ENCODE results near the gene TBC1D22A. TPM values are rescaled to one million over a fixed set of nuclear protein-coding genes. Genes with fewer than 3 reads are reported as not detected.

The TBC1D22A gene
- polyA plus RNA-seq, 1 of the 3 experiments (the other 2 are of a cell fraction) = 16.5 TPM

DNA sequence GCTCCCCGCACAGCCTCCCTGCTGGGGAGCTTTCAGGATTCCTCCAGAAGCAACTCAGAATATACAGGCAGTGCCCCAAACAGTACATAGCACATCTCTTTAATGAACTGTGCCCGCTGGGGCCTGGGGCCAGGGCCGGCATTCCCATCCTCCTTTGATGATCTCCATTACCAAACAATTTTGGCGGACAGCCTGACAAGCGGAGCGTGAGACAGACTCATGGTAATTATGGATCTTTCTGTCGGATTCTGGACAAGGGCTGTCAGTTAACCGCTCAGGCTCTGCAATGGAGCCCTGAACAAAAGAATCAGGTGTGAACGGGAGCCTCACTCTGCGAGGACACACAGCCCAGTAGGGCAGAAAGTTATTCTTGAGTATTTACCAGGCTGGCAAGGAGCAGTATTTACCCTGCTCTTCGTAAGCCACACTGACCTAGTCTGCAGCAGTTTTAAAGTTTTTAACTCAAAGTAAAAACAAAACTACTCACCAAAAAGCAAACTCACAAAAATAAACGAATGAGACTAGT, 174.0 kb downstream of the TBC1D22A start:
- DNase-seq = no peak
- Histone ChIP-seq H3K27me3 (ENCODE audit: insufficient read depth) (no peaks in the 10 kb centered on the region), H3K4me3 (ENCODE audit: low read depth in 2 of 2, low read length in 1 of 2) (no peak overlapping the region), H3K9ac (no peak overlapping the region), H2AFZ (ENCODE audit: low read depth) (no peak overlapping the region), H3K4me1 (ENCODE audit: control insufficient read depth in 1 of 2, insufficient read depth in 2 of 2, low read depth in 1 of 2, low read length in 1 of 2) (peaks cover 9% of the 10 kb centered on the region in 2 experiments; a peak in 2 of 4 replicates), H3K9me2 (no peaks in the 10 kb centered on the region), H3K27ac (ENCODE audit: low read depth in 2 of 2, low read length in 1 of 2) (no peak overlapping the region), H3K4me2 (no peak overlapping the region), H3K9me3 (no peaks in the 10 kb centered on the region), H3F3A (replicated peaks; ENCODE audit: insufficient read depth) (no peaks in the 10 kb centered on the region), H4K20me1 (ENCODE audit: insufficient read depth) (peaks cover 6% of the 10 kb centered on the region; the same call in 1 of the 2 replicates), H3K36me3 (replicated peaks in 1 of 2; ENCODE audit: control insufficient read depth in 1 of 2, insufficient read depth in 2 of 2, low read length in 1 of 2) (no peaks in the 10 kb centered on the region), H3K79me2 (ENCODE audit: insufficient read depth) (no peaks in the 10 kb centered on the region)
- CTCF ChIA-PET = no interaction called here
- POLR2A ChIA-PET = no interaction called here
- WGBS (ENCODE audit: low lambda C conversion rate) = 95% methylated on average over 12 of the region's 12 CpGs
- TF ChIP-seq, protein P1, sequence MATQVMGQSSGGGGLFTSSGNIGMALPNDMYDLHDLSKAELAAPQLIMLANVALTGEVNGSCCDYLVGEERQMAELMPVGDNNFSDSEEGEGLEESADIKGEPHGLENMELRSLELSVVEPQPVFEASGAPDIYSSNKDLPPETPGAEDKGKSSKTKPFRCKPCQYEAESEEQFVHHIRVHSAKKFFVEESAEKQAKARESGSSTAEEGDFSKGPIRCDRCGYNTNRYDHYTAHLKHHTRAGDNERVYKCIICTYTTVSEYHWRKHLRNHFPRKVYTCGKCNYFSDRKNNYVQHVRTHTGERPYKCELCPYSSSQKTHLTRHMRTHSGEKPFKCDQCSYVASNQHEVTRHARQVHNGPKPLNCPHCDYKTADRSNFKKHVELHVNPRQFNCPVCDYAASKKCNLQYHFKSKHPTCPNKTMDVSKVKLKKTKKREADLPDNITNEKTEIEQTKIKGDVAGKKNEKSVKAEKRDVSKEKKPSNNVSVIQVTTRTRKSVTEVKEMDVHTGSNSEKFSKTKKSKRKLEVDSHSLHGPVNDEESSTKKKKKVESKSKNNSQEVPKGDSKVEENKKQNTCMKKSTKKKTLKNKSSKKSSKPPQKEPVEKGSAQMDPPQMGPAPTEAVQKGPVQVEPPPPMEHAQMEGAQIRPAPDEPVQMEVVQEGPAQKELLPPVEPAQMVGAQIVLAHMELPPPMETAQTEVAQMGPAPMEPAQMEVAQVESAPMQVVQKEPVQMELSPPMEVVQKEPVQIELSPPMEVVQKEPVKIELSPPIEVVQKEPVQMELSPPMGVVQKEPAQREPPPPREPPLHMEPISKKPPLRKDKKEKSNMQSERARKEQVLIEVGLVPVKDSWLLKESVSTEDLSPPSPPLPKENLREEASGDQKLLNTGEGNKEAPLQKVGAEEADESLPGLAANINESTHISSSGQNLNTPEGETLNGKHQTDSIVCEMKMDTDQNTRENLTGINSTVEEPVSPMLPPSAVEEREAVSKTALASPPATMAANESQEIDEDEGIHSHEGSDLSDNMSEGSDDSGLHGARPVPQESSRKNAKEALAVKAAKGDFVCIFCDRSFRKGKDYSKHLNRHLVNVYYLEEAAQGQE (IDR thresholded peaks at IDR 0.05; ENCODE audit: low read depth, low read length) = no peak
- no peak for TF ChIP-seq MXI1 (IDR thresholded peaks at IDR 0.05; ENCODE audit: low read depth, low read length)
- no peak for TF ChIP-seq EP300 (IDR thresholded peaks at IDR 0.05; ENCODE audit: borderline replicate concordance in 1 of 2, low read depth in 1 of 2, low read length in 1 of 2)
- TF ChIP-seq CHD2 (IDR thresholded peaks at IDR 0.05; ENCODE audit: low read length, partially characterized antibody) = no peak
- TF ChIP-seq ZBTB33 (IDR thresholded peaks at IDR 0.05; ENCODE audit: borderline replicate concordance, low read depth) = no peak

- CTCF ChIA-PET = no interaction called here
- H3K4me1 ChIP-seq (ENCODE audit: control insufficient read depth in 1 of 2, insufficient read depth in 2 of 2, low read depth in 1 of 2, low read length in 1 of 2) = peaks cover 9% of the 10 kb centered on the region in 2 experiments; a peak in 2 of 4 replicates
- no peak for TF ChIP-seq MXI1 (IDR thresholded peaks at IDR 0.05; ENCODE audit: low read depth, low read length)
- no peak for TF ChIP-seq TAF1 (IDR thresholded peaks at IDR 0.05; ENCODE audit: borderline replicate concordance, low read depth, low read length)
- H3K79me2 ChIP-seq (ENCODE audit: insufficient read depth) = no peaks in the 10 kb centered on the region
- POLR2A ChIA-PET = interaction anchor here (0.6 kb wide), 1 partner anchor 9 kb away, joined by 6 read pairs; no protein-coding TSS in a partner anchor
- H3F3A ChIP-seq (replicated peaks; ENCODE audit: insufficient read depth) = no peaks in the 10 kb centered on the region
- no peaks in the 10 kb centered on the region for H3K27me3 ChIP-seq (ENCODE audit: insufficient read depth)
- H3K9me3 ChIP-seq = no peaks in the 10 kb centered on the region
- H3K4me2 ChIP-seq = no peak overlapping the region
- 97% methylated on average over 8 of the region's 8 CpGs for WGBS (ENCODE audit: low lambda C conversion rate)
- no peak overlapping the region for H3K4me3 ChIP-seq (ENCODE audit: low read depth in 2 of 2, low read length in 1 of 2)
- H3K36me3 ChIP-seq (replicated peaks in 1 of 2; ENCODE audit: control insufficient read depth in 1 of 2, insufficient read depth in 2 of 2, low read length in 1 of 2) = no peaks in the 10 kb centered on the region
- no peak for DNase-seq
- H3K9me2 ChIP-seq = no peaks in the 10 kb centered on the region
- H3K9ac ChIP-seq = no peak overlapping the region
- H4K20me1 ChIP-seq (ENCODE audit: insufficient read depth) = peaks cover 6% of the 10 kb centered on the region; the same call in 1 of the 2 replicates
- H2AFZ ChIP-seq (ENCODE audit: low read depth) = no peak overlapping the region
- no peak overlapping the region for H3K27ac ChIP-seq (ENCODE audit: low read depth in 2 of 2, low read length in 1 of 2)
Measured at GRCh38 chr22:46937185-46937584, 174.7 kb downstream of the TBC1D22A start.
